ENCODE measurements around the gene B3GNT3. TPM values are rescaled to one million over a fixed set of nuclear protein-coding genes. Genes with fewer than 3 reads are reported as not detected.

The B3GNT3 gene
- total and polyA plus RNA-seq, 2 of the 13 experiments (the other 11 are each of a cell fraction or from before 2014, with no cell fraction given), result 0.86 to 4.0 TPM

DNA sequence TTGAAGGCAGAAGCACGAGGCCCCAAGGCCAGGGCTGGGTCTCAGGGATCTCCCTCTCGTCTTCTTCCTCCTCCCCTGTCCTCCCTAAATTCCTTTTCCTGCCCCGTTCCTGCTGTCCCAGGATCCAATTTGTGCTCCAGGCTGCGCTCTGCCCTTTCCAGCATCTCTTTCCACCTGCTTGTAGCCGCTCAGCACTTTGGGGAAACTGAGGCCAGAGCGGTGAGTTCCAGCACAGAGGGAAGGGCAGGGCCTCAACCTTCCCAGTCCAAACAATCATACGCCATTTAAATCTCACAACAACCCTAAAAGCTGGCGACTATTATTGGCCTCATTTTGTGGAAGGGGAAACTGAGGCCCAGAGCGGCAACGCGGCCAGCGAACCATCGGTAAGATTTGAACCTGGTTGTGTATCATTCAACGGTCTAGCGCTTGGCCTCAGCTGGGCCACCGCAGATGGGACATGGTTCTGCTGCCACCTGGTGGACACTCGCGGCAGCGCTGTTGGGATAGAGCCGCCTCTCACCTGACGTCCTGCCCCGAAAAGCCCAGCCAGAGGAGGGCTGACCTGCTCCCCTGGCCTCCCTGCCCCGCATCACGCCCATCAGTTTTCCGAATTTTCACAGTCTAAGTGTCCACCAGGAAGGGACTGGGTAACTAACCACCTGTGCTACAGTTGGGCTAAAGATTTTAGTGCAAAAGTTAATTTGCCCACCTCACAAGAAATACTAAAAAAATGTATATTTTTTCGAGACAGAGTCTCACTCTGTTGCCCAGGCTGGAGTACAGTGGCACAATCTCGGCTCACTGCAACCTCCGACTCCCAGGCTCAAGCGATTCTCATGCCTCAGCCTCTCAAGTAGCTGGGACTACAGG lies 60.6 kb downstream of the B3GNT3 start (continued):
- TF ChIP-seq, protein P1, sequence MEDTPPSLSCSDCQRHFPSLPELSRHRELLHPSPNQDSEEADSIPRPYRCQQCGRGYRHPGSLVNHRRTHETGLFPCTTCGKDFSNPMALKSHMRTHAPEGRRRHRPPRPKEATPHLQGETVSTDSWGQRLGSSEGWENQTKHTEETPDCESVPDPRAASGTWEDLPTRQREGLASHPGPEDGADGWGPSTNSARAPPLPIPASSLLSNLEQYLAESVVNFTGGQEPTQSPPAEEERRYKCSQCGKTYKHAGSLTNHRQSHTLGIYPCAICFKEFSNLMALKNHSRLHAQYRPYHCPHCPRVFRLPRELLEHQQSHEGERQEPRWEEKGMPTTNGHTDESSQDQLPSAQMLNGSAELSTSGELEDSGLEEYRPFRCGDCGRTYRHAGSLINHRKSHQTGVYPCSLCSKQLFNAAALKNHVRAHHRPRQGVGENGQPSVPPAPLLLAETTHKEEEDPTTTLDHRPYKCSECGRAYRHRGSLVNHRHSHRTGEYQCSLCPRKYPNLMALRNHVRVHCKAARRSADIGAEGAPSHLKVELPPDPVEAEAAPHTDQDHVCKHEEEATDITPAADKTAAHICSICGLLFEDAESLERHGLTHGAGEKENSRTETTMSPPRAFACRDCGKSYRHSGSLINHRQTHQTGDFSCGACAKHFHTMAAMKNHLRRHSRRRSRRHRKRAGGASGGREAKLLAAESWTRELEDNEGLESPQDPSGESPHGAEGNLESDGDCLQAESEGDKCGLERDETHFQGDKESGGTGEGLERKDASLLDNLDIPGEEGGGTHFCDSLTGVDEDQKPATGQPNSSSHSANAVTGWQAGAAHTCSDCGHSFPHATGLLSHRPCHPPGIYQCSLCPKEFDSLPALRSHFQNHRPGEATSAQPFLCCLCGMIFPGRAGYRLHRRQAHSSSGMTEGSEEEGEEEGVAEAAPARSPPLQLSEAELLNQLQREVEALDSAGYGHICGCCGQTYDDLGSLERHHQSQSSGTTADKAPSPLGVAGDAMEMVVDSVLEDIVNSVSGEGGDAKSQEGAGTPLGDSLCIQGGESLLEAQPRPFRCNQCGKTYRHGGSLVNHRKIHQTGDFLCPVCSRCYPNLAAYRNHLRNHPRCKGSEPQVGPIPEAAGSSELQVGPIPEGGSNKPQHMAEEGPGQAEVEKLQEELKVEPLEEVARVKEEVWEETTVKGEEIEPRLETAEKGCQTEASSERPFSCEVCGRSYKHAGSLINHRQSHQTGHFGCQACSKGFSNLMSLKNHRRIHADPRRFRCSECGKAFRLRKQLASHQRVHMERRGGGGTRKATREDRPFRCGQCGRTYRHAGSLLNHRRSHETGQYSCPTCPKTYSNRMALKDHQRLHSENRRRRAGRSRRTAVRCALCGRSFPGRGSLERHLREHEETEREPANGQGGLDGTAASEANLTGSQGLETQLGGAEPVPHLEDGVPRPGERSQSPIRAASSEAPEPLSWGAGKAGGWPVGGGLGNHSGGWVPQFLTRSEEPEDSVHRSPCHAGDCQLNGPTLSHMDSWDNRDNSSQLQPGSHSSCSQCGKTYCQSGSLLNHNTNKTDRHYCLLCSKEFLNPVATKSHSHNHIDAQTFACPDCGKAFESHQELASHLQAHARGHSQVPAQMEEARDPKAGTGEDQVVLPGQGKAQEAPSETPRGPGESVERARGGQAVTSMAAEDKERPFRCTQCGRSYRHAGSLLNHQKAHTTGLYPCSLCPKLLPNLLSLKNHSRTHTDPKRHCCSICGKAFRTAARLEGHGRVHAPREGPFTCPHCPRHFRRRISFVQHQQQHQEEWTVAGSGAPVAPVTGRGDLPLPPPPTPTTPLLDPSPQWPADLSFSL (CRISPR knock-in tag; IDR thresholded peaks at IDR 0.05), result no peak
- TF ChIP-seq, protein P2, sequence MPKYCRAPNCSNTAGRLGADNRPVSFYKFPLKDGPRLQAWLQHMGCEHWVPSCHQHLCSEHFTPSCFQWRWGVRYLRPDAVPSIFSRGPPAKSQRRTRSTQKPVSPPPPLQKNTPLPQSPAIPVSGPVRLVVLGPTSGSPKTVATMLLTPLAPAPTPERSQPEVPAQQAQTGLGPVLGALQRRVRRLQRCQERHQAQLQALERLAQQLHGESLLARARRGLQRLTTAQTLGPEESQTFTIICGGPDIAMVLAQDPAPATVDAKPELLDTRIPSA (CRISPR knock-in tag; IDR thresholded peaks at IDR 0.05; ENCODE audit: borderline replicate concordance), result no peak
- TF ChIP-seq, protein P3, sequence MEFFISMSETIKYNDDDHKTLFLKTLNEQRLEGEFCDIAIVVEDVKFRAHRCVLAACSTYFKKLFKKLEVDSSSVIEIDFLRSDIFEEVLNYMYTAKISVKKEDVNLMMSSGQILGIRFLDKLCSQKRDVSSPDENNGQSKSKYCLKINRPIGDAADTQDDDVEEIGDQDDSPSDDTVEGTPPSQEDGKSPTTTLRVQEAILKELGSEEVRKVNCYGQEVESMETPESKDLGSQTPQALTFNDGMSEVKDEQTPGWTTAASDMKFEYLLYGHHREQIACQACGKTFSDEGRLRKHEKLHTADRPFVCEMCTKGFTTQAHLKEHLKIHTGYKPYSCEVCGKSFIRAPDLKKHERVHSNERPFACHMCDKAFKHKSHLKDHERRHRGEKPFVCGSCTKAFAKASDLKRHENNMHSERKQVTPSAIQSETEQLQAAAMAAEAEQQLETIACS (CRISPR knock-in tag; IDR thresholded peaks at IDR 0.05), result no peak
- TF ChIP-seq LCORL (IDR thresholded peaks at IDR 0.05), result no peak
- peak; percentile 51; the same call in 1 of the 2 replicates for TF ChIP-seq LCORL (CRISPR knock-in tag; IDR thresholded peaks at IDR 0.05)
- TF ChIP-seq ARID3A (IDR thresholded peaks at IDR 0.05; ENCODE audit: low read depth, low read length), result no peak
- no peak for TF ChIP-seq MTF1 (CRISPR knock-in tag; IDR thresholded peaks at IDR 0.05)
- no peak for TF ChIP-seq ARNT2 (CRISPR knock-in tag; IDR thresholded peaks at IDR 0.05; ENCODE audit: low read depth)
- no peak for TF ChIP-seq ZNF563 (CRISPR knock-in tag; IDR thresholded peaks at IDR 0.05)
- TF ChIP-seq CHD2 (IDR thresholded peaks at IDR 0.05; ENCODE audit: low read depth, low read length), result no peak
- TF ChIP-seq ADNP (CRISPR knock-in tag; IDR thresholded peaks at IDR 0.05), result no peak
- no peak for TF ChIP-seq KDM5A (IDR thresholded peaks at IDR 0.05; ENCODE audit: borderline replicate concordance, low read length)
- TF ChIP-seq PTBP1 (IDR thresholded peaks at IDR 0.05; ENCODE audit: low read depth, low read length, poor library complexity, severe bottlenecking), result no peak
- TF ChIP-seq HOXA5 (CRISPR knock-in tag; IDR thresholded peaks at IDR 0.05), result 0 out of 2 replicates have a peak, but pooled peaks have one; percentile 58
- TF ChIP-seq, protein P4, sequence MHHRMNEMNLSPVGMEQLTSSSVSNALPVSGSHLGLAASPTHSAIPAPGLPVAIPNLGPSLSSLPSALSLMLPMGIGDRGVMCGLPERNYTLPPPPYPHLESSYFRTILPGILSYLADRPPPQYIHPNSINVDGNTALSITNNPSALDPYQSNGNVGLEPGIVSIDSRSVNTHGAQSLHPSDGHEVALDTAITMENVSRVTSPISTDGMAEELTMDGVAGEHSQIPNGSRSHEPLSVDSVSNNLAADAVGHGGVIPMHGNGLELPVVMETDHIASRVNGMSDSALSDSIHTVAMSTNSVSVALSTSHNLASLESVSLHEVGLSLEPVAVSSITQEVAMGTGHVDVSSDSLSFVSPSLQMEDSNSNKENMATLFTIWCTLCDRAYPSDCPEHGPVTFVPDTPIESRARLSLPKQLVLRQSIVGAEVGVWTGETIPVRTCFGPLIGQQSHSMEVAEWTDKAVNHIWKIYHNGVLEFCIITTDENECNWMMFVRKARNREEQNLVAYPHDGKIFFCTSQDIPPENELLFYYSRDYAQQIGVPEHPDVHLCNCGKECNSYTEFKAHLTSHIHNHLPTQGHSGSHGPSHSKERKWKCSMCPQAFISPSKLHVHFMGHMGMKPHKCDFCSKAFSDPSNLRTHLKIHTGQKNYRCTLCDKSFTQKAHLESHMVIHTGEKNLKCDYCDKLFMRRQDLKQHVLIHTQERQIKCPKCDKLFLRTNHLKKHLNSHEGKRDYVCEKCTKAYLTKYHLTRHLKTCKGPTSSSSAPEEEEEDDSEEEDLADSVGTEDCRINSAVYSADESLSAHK (CRISPR knock-in tag; IDR thresholded peaks at IDR 0.05; ENCODE audit: borderline replicate concordance), result no peak

Data from HepG2 (cell line).